PC-3 (cell line): ENCODE results near the gene CXCL3. TPM values are rescaled to one million over a fixed set of nuclear protein-coding genes. Genes with fewer than 3 reads are reported as not detected.

Experiments used
- ATAC-seq: fragments of 200-7000 bp; cut with Tn5 transposase; 2 replicates; pipeline ENCODE4 v1.9.1; 2020; ENCODE audit warnings: mild to moderate bottlenecking, moderate library complexity
- BruUV-seq: library from RNA; stranded (reverse); fragments of 400-500 nt; replicated peaks from 2 replicates; lab custom pipeline; 2021; lab: Mats Ljungman, UMichigan
- CTCF ChIA-PET: fragments of 300-600 bp; sonication (Branson Sonifier 250); formaldehyde crosslinking; loops from one replicate; lab custom pipeline; 2022; ENCODE audit warnings: antibody characterized with exemption; lab: Charles Lee
- POLR2A ChIA-PET: fragments of 300-600 bp; sonication (Branson Sonifier 250); formaldehyde crosslinking; loops from one replicate; lab custom pipeline; 2022; ENCODE audit warnings: antibody characterized with exemption; ENCODE audit not compliant: unreplicated experiment; lab: Charles Lee
- DNase-seq: peaks from one replicate; pipeline ENCODE4 v3.0.0-alpha.2; 2015
- H2AFZ ChIP-seq: fragments of 300-600 bp; sonication (generic); 2 replicates; pipeline ENCODE4 v1.6.0; 2016; ENCODE audit warnings: antibody characterized with exemption, low read length
- H3F3A ChIP-seq: fragments of 300-600 bp; sonication (generic); one replicate; pipeline ENCODE4 v1.6.0; 2017; ENCODE audit warnings: antibody characterized with exemption, low read length, control low read depth, mild to moderate bottlenecking; ENCODE audit not compliant: unreplicated experiment
- H3K27ac ChIP-seq: fragments of 300-600 bp; sonication (generic); 2 replicates; pipeline ENCODE4 v1.5.1; 2016; ENCODE audit warnings: mild to moderate bottlenecking, low read length
- H3K27me3 ChIP-seq: fragments of 300-600 bp; sonication (generic); 2 replicates; pipeline ENCODE4 v1.6.1; 2016; ENCODE audit warnings: low read length, mixed read lengths
- H3K36me3 ChIP-seq: fragments of 300-600 bp; sonication (generic); 2 replicates; pipeline ENCODE4 v1.6.1; 2016; ENCODE audit warnings: low read depth, mixed run types, low read length, mixed read lengths
- H3K4me1 ChIP-seq: fragments of 300-600 bp; sonication (generic); 2 replicates; pipeline ENCODE4 v1.5.1; 2016; ENCODE audit warnings: low read length; ENCODE audit not compliant: insufficient read depth
- H3K4me2 ChIP-seq: fragments of 300-600 bp; sonication (generic); 2 replicates; pipeline ENCODE4 v1.6.0; 2016; ENCODE audit warnings: low read length
- H3K4me3 ChIP-seq: fragments of 300-600 bp; sonication (generic); 2 replicates; pipeline ENCODE4 v1.5.1; 2016; ENCODE audit warnings: mild to moderate bottlenecking, low read length, mixed read lengths
- H3K79me2 ChIP-seq: fragments of 300-600 bp; sonication (generic); 2 replicates; pipeline ENCODE4 v1.6.1; 2017; ENCODE audit warnings: low read length, mixed read lengths
- H3K9ac ChIP-seq: fragments of 300-600 bp; sonication (generic); 2 replicates; pipeline ENCODE4 v1.6.0; 2016; ENCODE audit warnings: mild to moderate bottlenecking, low read length
- H3K9me2 ChIP-seq: fragments of 300-600 bp; sonication (generic); replicated peaks from 2 replicates; pipeline ENCODE4 v1.6.1; 2016; ENCODE audit warnings: mixed run types, low read length, mixed read lengths
- H3K9me3 ChIP-seq: fragments of 300-600 bp; sonication (generic); 2 replicates; pipeline ENCODE4 v1.6.1; 2016; ENCODE audit warnings: low read length, mixed read lengths
- H4K20me1 ChIP-seq: fragments of 300-600 bp; sonication (generic); 2 replicates; pipeline ENCODE4 v1.6.1; 2016; ENCODE audit warnings: low read length, mixed read lengths
- CTCF ChIP-seq: fragments of 300-600 bp; sonication (generic); conservative IDR thresholded peaks from 2 replicates; pipeline ENCODE4 v1.5.1; 2017; ENCODE audit warnings: antibody characterized with exemption, low read depth, mild to moderate bottlenecking, low read length
- EZH2 ChIP-seq: fragments of 300-600 bp; sonication (generic); IDR thresholded peaks from one replicate; pipeline ENCODE4 v1.6.1; 2017; ENCODE audit warnings: antibody characterized with exemption, mild to moderate bottlenecking, low read length; ENCODE audit not compliant: unreplicated experiment
- EZH2phosphoT487 ChIP-seq: fragments of 300-600 bp; sonication (generic); IDR thresholded peaks from 2 replicates; pipeline ENCODE4 v1.6.1; 2018; ENCODE audit warnings: mild to moderate bottlenecking, antibody characterized with exemption, low read length, borderline replicate concordance
- intact Hi-C: fragments of 100-400 bp; cut with micrococcal nuclease; formaldehyde crosslinking; loops from 2 replicates; pipeline ENCODE4 v1.9.0; 2023
- total RNA-seq: library from RNA; depleted of rRNA; stranded (reverse); fragments of >200 nt; gene quantifications from 2 replicates; pipeline ENCODE4 v1.2.3, GENCODE V29; 2014

The CXCL3 gene
- total RNA-seq, 1 experiment from 2014 or later, result 28.9 TPM

GRCh38 chr4:74021601-74022000 is 16.9 kb downstream of the CXCL3 start:
- BruUV-seq, result no TSS peak
- Histone ChIP-seq H2AFZ (no peak overlapping the region), H3K27me3 (no peaks in the 10 kb centered on the region), H3K36me3 (no peaks in the 10 kb centered on the region), H3F3A (peaks cover 5% of the 10 kb centered on the region), H3K4me3 (no peak overlapping the region), H3K27ac (no peak overlapping the region), H4K20me1 (no peaks in the 10 kb centered on the region), H3K79me2 (no peaks in the 10 kb centered on the region), H3K9ac (no peak overlapping the region), H3K4me2 (no peak overlapping the region), H3K4me1 (peaks cover 17% of the 10 kb centered on the region), H3K9me3 (no peaks in the 10 kb centered on the region), H3K9me2 (no peaks in the 10 kb centered on the region)
- no peak for ATAC-seq
- ChIA-PET POLR2A (no interaction called here), CTCF (no interaction called here)
- intact Hi-C loops, result loop anchor here (5.0 kb wide), 1 partner anchor 339 kb away; no protein-coding TSS in a partner anchor
- TF ChIP-seq EZH2phosphoT487, result no peak
- no peak for TF ChIP-seq CTCF
- TF ChIP-seq EZH2, result no peak
- DNase-seq, result no peak

- Histone ChIP-seq H3K27ac (no peak overlapping the region), H3K27me3 (no peaks in the 10 kb centered on the region), H3K36me3 (no peaks in the 10 kb centered on the region), H3K9me3 (no peaks in the 10 kb centered on the region), H3F3A (peaks cover 9% of the 10 kb centered on the region), H3K9ac (no peak overlapping the region), H3K4me3 (no peak overlapping the region), H3K4me1 (peaks cover 31% of the 10 kb centered on the region), H3K4me2 (no peak overlapping the region), H2AFZ (no peak overlapping the region), H3K9me2 (no peaks in the 10 kb centered on the region), H3K79me2 (no peaks in the 10 kb centered on the region), H4K20me1 (no peaks in the 10 kb centered on the region)
- POLR2A ChIA-PET, result no interaction called here
- DNase-seq (no peak), ATAC-seq (no peak)
- no peak for TF ChIP-seq EZH2phosphoT487
- TF ChIP-seq CTCF, result no peak
- no peak for TF ChIP-seq EZH2
- CTCF ChIA-PET, result no interaction called here
- BruUV-seq, result no TSS peak
- intact Hi-C loops, result loop anchor here (5.0 kb wide), 2 partner anchors 71 to 151 kb away; partner anchors contain the start of gene CXCL1
These were observed 19.7 kb downstream of the CXCL3 start for GRCh38 chr4:74018771-74019170.

- Histone ChIP-seq H3K4me3 (no peak overlapping the region), H3K36me3 (no peaks in the 10 kb centered on the region), H3K27me3 (no peaks in the 10 kb centered on the region), H3K4me1 (peaks cover 24% of the 10 kb centered on the region), H3K27ac (no peak overlapping the region), H3K79me2 (no peaks in the 10 kb centered on the region), H3K9ac (no peak overlapping the region), H2AFZ (no peak overlapping the region), H3K9me2 (no peaks in the 10 kb centered on the region), H3K9me3 (no peaks in the 10 kb centered on the region), H3K4me2 (no peak overlapping the region), H3F3A (peaks cover 9% of the 10 kb centered on the region), H4K20me1 (no peaks in the 10 kb centered on the region)
- ChIA-PET POLR2A (no interaction called here), CTCF (no interaction called here)
- no peak for TF ChIP-seq EZH2
- TF ChIP-seq EZH2phosphoT487, result no peak
- TF ChIP-seq CTCF, result no peak
- no TSS peak for BruUV-seq
- intact Hi-C loops, result loop anchor here (5.0 kb wide), 2 partner anchors 71 to 151 kb away; partner anchors contain the start of gene CXCL1
- no peak for ATAC-seq
- DNase-seq, result no peak
These were observed 20.4 kb downstream of the CXCL3 start for GRCh38 chr4:74018116-74018515.
